Neural cell (in vitro differentiated cells): ENCODE results near the gene JMJD4.

ENCODE experiments used
- CTCF ChIP-seq: fragments of 450-650 bp; IDR thresholded peaks from 2 replicates; pipeline ENCODE4 v1.5.1; 2014; ENCODE audit warnings: antibody characterized with exemption, mild to moderate bottlenecking, moderate library complexity; ENCODE audit not compliant: poor library complexity, severe bottlenecking
- EP300 ChIP-seq: fragments of 450-650 bp; conservative IDR thresholded peaks from 2 replicates; pipeline ENCODE4 v1.6.1; 2014; ENCODE audit warnings: antibody characterized with exemption, mild to moderate bottlenecking, moderate library complexity; ENCODE audit not compliant: poor library complexity, severe bottlenecking
- EZH2 ChIP-seq: fragments of 200-600, 300-800 bp; shearing (Covaris generic), sonication (generic); IDR thresholded peaks from 2 replicates; pipeline ENCODE4 v1.6.1; 2014; ENCODE audit warnings: antibody characterized with exemption, low read length, borderline replicate concordance, mild to moderate bottlenecking; ENCODE audit not compliant: insufficient read depth, poor library complexity, severe bottlenecking
- REST ChIP-seq: IDR thresholded peaks from 2 replicates; pipeline ENCODE4 v1.6.1; 2012; ENCODE audit warnings: borderline replicate concordance

- TF ChIP-seq CTCF (no peak), EZH2 (no peak), EP300 (no peak), REST (no peak)
Measured at GRCh38 chr1:227730630-227731151, 4.4 kb downstream of the JMJD4 start.
